Ramos (cell line): ENCODE results near the gene FAM53A.

ENCODE experiments used
- in situ Hi-C: fragments of 300-500 bp; cut with MboI; formaldehyde crosslinking; loops from one replicate; pipeline ENCODE4 v1.14.3; 2022; ENCODE audit warnings: low sequenced_read_pairs; ENCODE audit not compliant: unreplicated experiment

FAM53A gene

DNA sequence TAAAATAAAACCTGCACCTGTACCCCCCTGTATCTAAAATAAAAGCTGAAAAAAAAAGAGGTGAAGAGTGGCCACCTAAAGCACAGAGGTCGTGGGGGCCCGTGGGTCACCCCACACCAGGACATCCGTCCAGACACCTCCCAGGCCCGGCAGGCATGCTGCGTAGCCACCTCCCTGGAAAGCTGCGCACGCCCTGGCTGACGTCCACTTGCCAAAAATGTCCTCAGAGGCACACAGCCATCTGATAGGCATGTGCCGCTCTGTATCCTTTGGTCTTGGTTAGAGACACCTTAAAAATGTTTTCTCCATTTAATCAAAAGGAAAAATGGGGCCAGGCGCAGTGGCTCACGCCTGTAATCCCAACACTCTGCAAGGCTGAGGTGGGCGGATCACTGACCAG is 17.7 kb downstream of the FAM53A start:
- in situ Hi-C loops: no loop called here

DNA sequence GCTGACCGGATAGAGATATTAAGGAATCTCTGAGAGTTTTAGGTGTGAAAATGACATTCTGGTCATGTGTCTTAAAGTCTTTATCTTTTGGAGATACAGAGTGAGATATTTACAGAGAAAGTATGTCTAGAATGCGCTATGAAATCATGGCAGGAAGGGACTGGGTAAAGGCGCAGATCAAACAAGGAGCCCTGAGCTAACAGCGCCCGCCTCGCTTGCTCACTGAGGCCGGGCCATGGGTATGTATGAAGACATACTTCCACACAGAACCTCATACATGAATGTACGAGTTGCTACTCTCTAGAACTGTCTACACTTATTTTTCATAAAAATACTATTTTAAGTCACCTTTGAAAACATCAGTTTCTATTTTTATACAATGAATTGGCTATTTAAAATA is 20.0 kb downstream of the FAM53A start:
- in situ Hi-C loops: no loop called here

DNA sequence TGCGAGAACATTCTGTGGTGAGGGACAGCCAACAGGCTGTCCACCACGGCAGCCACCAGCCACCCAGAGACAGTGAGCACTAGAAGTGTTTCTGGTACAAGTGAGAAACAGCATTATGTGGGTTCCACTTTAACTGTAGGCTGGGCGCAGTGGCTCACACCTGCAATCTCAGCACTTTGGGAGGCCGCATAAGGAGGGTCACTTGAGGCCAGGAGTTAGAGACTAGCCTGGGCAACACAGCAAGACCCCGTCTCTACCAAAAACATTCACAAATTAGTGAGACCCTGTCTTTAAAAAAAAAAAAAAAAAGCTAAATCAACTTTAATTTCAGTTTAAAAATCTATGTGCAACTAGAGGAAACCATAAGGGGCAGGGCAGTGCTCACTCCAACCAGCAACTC is 20.6 kb downstream of the FAM53A start:
- in situ Hi-C loops: no loop called here

DNA sequence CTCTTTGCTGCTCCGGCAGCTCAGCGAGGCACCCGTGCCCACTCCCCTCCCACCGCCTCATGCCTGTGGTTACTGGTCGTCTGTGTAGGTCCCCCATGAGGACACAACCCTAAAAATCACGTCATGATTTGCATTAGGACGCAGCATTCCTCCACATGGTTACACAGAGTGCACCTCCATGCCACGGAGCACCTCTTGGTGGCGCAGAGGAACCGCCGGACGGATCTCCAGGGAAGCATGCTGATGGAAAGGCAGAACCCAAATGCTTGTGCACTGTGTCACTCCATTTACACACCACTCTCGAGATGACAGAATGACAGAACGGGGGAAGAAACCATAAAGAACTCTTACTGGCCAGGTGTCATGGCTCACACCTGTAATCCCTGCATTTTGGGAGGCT is 22.4 kb downstream of the FAM53A start:
- in situ Hi-C loops: no loop called here

DNA sequence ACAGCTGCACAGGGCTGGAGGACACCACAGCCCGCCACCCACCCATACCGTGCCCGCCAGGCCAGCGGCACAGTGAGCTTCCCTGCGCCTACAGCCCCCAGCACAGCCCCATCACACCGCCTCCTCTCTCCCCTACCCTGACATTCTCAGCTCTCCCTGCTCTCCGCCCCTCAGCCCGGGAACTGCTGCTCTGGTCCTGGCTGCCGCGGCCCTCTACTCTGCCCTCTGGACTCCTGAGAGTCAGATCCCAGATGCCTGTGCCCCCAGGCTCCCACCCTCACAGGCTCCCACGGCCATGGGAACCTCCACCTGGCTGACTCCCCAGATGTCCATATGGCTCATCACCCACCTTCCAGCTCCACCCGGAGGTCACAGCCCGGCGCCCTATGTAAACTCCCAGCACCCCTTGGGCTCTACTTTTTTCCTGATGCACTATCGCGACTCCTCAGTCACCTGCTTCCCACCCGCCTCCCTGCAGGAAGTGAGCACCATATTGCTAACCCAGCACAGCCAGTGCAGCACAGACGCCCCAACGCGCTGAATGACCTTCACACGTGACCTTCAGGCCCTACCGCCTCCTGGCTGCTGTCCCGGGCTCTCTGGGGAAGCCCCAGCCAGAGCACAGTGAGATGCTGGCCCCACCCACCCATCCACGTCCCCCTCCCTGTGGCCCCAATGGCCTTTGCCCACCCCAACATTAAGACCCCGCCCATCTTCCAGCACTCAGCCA is 23.0 kb downstream of the FAM53A start:
- in situ Hi-C loops: no loop called here

DNA sequence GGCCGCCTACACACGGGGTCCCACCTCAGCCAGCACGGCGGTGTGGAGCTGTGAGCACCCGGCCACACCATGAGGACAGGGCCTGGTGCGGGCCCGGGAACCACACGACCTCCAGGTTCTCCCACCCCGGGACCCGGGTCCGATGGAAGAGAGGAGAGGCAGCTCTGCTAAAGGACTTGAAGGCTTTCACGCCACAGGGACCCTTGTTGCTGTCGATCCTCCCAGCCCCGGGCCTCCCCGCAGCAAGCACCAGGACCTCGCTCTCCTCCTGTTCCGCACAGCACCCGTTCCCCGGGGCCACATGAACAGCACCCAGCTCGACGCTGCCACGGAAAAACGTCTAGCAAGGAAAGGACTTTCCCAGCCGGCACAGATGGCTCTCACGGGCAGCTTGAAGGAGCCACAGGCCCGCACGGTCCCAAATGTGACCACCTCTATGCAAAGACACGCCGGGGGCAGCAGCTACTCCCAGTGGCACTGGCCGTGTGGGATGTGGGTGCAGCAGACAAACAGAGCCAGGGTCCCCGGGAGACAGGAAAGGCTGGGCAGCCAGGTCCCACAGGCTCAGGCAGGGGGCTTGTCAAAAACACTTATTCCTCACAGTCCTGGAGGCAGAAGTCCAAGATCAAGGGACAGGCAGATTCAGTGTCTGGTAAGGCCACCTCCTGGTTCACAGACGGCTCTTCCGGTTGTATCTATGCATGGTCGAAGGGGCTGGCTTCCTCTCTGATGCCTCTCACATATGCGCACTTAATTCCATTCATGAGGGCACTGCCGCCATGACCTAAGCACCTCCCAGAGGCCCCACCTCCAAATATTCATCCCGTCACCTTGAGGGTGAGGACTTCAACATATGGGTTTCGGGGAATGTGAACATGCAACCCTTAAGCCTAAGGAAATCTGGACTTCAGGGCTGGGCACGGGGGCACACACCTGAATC is 24.7 kb downstream of the FAM53A start:
- in situ Hi-C loops: no loop called here

DNA sequence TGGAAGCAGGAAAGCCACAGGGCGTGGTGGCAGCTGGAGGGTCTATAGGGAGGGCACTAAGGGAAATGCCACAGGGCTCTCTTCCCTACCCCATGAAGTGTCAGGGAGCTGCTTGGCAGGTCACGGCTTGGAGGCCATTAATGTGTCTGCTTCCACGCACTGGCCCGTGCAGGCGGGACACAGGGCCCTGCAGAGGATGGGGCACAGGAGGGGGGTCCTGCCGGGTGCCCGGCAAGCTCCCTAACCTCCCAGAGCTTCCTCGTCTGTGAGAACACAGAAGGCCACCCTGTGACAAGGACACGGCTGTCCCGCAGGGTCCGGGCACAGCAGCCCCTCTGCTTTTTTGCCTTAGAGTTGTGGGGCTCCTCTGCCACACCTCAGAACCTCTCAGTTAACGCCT is 25.5 kb downstream of the FAM53A start:
- in situ Hi-C loops: no loop called here

DNA sequence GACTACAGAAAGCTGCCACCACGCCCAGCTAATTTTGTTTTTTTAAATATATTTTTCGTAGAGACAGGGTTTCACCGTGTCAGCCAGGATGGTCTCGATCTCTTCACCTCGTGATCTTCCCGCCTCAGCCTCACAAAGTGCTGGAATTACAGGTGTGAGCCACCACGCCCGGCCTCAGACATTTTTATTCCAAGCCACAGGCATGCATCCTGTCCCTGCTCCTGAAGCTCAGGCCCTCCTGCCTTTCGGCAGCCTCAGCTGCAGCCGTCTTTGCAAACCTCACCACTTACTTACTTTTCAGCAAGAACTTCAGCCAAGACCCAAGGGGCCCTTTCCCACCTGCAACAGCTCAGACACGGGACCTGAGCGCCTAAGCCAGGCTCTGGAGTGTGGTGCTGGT is 26.0 kb downstream of the FAM53A start:
- in situ Hi-C loops: no loop called here

DNA sequence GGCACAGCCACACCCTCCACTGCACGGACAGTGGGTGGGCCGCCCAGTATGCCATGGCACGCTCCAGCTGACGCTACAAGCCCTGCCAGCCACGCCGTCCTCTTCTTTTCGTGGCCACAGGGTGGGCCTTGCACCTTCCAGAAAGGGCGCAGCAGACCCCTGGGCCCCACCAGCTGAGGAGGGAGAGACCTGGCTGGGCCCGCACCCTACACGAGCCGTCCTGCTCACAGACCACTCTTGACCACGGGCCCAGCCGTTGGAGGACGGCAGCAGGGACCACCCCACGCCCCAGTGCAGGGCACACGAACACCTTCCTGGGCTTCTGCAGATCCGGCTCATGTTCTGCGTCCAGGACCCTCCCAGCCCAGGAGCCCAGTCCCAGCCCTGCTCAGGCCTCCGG is 27.1 kb downstream of the FAM53A start:
- in situ Hi-C loops: no loop called here

DNA sequence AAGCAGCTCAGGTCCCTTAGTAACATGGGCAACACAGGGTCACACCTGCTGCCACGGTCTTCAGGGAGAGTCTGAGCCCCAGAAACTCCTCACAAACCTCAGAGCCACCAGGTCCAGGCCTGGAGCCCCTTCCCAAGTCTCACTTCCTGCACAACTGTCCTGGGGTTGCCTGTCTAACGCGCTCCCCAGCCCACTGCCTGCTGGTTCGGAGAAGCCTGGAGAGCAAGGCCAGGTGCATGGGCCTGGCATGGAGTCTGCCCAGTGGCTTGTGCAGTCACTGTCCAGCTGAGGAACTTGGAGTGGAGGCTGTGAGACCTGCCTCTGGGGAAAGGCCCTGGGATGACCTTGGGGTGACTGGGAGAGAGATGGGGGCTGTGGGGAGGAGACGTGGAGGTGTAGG is 28.0 kb downstream of the FAM53A start:
- in situ Hi-C loops: no loop called here

DNA sequence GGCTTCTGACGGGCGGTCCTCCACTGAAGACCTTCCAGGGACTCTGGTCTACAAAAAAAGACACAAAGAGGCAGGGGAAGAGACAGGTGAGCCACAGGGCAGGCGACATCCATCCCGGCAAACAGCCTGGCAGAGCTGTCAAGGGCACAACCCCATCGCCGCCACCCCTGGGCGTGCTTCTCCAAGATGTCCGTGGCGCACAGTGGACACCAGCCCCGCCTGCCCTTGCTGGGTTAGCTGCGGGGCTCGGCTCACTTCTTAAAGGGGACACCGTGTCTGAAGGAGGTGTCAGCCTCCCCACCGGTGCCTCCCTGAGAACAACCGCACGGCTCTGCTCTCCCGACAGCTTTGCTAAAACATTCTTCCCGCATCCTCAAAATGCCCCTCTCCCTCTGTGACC is 28.4 kb downstream of the FAM53A start:
- in situ Hi-C loops: no loop called here

DNA sequence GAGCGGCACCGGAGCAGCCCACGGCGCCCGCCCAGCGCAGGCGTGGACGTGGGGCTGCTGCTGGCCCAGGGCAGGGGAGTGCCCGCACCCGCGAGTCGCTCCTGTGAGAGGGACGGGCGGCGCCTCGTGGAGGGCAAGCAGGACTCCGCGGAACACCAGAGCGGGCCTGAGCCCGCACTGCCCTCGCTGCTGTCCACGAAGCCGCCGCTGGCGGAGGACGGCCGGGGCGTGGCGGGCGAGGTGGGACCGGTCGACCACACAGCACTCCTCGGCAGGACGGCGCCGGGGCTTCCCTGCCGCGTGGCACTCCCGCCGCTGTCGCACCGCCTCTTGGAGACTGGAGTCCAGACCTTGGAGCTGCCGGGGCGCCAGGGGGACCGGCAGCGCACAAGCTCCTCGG is 29.0 kb downstream of the FAM53A start:
- in situ Hi-C loops: no loop called here

DNA sequence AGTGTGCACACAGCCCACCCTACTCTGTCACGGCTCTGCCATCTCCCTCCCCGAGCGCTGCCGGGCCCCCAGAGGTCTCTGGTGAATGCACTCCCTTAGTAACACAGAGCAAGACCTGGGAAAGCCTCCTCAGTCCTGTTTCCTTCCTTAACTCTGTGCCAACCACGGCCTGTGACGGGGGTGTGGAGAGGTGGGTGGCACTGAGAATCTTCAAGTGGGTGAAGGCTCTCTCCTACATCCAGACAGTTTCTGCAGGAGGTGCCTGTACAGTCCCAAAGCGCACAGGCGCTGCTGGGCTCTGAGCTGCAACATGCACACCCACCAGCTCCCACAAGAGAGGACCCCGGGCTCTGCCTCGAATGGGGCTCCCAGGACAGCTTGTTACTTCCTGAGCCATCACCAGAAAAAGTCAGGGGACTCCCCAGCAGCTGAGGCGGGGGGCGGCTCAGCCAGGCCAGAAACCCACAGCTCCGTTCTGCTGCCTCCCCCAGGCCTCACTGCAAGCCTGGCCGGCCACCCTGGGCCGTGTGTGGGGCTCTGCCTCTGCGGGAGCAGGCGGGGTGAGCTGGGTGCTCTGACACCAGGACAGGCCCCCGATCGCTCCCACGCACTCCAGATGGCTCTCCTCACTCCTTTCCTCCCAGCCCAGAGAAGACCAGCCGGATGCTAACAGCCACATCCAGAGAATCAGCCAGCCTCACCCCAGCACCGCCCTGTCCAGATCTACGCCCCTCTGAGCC is 29.7 kb downstream of the FAM53A start:
- in situ Hi-C loops: no loop called here

DNA sequence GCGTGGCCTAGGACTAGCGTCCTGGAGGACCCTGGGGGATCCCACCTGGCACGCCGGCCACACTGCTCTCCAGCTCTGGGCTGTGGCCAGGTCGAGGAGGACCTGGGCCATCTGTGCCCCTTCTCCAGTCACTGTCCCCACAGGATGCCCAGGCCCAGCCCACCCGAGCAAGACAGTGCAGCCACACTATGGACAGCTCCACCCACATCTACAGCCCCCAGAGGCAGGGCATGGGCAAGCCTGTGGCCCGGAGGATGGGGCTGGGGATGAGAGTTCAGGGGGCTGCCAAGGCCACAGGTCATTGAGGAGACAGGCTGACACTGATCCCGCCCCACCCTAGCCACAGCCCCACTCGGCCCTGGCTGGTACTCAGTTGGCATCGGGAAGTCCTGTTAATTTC is 30.3 kb downstream of the FAM53A start:
- in situ Hi-C loops: no loop called here

DNA sequence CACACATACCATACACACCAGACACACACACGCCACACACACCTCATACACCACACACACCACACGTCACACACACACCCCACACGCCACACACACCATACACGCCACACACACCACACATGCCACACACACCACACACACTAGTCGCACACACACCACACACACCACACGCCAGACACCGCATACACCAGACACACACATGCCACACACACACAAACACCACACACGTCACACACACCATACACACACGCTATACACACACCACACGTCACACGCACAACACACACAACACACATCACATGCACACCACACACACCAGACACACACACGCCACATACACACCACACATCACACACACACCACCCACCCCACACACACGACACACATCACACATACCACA is 32.0 kb downstream of the FAM53A start:
- in situ Hi-C loops: no loop called here

DNA sequence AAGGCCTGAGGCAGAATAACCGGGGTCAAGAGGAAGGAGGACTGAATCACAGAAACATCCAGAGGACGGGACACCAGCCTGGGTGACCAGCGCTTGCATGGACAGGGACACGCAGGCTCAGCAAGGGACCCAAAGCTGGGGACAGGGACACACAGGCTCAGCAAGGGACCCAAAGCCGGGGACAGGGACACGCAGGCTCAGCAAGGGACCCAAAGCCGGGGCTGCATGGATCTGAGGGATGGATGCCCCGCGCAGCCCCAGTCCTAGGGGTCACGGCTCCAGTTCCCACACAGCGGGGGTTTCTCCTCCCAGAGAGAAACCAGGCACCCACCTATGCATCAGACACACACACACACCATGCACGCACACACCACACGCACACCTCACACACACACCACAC is 32.5 kb downstream of the FAM53A start:
- in situ Hi-C loops: no loop called here

DNA sequence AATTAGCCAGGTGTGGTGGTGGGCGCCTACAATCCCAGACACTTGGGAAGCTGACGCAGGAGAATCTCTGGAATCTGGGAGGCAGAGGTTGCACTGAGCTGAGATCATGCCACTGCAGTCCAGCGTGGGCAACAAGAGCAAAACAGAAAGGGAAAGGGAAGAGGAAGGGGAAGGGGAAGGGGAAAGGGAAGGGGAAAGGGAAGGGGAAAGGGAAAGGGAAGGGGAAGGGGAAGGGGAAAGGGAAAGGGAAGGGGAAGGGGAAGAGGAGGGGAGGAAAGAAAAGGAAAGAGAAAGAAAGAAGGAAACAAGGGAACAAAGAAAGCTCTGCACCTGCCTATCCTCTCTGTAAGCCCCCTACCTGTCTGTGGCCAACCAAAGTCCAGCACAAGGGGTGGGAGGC is 35.2 kb downstream of the FAM53A start:
- in situ Hi-C loops: no loop called here

DNA sequence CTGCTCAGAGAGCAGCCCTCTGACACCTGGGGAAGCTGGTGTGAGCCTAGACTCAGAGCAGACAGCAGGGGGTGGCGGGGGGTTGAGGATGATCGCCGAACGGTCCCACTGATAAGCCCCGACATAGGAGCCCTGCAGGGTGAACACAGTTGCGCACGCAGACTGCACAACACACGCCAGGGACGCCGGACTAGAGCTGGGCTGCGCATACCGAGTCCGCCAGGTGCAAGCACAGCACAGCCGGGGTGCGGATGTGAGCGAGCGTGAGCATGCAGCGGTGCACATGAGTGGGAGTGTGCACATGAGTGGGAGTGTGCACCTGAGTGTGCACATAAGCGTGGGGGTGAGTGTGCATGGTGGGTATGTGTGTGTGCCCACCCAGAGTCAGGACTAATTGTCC is 36.7 kb downstream of the FAM53A start:
- in situ Hi-C loops: no loop called here

DNA sequence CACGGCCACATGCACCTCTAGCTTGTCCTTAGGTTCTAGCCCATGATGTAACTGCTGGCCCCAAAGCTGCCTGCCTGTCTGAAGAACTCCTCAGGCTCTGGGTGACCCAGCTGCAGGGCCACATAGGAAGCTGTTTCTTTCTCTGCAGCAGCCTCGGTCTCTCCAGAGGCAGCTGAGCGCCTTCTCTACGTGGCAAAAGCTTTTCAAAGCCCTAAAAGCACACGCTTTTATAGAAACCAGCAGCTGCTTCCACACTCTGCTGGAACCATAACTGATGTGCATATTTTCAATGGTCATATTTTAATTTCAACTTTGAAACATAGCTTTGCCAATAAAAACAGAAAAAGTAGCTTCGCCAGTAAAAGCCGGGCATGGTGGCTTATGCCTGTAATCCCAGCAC is 37.4 kb downstream of the FAM53A start:
- in situ Hi-C loops: no loop called here

DNA sequence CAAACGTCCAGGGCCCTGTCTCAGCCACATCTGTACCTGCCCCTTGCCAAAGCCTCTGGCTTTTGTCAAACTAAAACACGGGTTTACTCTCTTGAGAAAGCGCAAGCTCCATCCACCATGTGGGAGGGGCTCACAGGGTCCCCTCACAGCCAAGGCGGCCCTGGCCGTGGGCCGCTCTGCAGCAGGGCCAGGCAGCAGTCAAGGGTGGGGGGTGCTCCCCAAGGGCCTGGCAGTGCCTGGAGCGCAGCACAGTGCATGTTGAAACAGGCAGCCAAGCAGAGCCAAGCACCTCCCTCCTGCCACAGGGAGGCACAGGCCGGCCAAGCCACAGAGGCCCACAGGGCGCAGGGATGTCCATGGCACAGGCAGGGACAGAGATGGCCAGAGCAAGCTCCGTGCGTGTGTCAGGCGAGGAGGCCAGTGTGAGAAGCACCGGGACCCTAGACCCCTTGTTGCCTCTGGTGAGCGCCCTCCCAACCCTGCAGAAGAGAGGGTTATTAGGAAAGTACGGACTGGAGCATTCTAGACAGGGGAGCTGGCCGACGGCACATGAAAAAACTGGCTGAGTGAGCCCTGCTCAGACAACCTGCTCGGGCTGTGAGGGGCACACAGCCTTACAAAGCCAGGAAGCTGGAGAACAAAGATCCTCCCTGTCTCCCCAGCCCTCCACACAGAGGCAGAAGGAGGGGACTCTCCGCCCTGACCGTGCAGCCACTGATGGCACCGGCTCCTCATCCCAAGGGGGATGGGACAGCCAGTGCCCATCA is 39.0 kb downstream of the FAM53A start:
- in situ Hi-C loops: no loop called here
